Measurements from ENCODE around the gene CCPG1. TPM values are rescaled to one million over a fixed set of nuclear protein-coding genes. Genes with fewer than 3 reads are reported as not detected.
A peak's percentile ranks its signal among the peaks of the same experiment; 100 is the strongest.
"Not testable (repeated sequence)": the region's sequence is repeated elsewhere in the genome, so short reads cannot be mapped to it uniquely, and the experiment has no call there.

CCPG1 gene
- total and polyA plus RNA-seq, 5 donors: 33.6 to 105 (median 75.7) TPM

- H3K4me3 ChIP-seq (ENCODE audit: low read length); H3K27me3 ChIP-seq (ENCODE audit: control insufficient read depth, insufficient read depth); H3K4me1 ChIP-seq (ENCODE audit: control insufficient read depth, insufficient read depth, low read length); ATAC-seq; H3K27ac ChIP-seq (ENCODE audit: low read length); DNase-seq; intact Hi-C loops (cut with DNase I); H3K9me3 ChIP-seq (ENCODE audit: control insufficient read depth, low read length): not testable (repeated sequence)
- WGBS: 80% methylated on average over 8 of the region's 8 CpGs
Measured at GRCh38 chr15:55417678-55418077, 9.5 kb upstream of the CCPG1 start.

- H3K4me1 ChIP-seq (ENCODE audit: control insufficient read depth, insufficient read depth, low read length); intact Hi-C loops (cut with DNase I); H3K27me3 ChIP-seq (ENCODE audit: control insufficient read depth, insufficient read depth); DNase-seq; H3K27ac ChIP-seq (ENCODE audit: low read length); ATAC-seq; H3K9me3 ChIP-seq (ENCODE audit: control insufficient read depth, low read length): not testable (repeated sequence)
- peak overlapping the region; percentile 89 for H3K4me3 ChIP-seq (ENCODE audit: low read length)
- WGBS: 65% methylated on average over 14 of the region's 14 CpGs
Measured at GRCh38 chr15:55408976-55409375, 817 bp upstream of the CCPG1 start.

- WGBS: 1% methylated on average over 20 of the region's 20 CpGs
- peak overlapping the region; percentile 89 for H3K4me3 ChIP-seq (ENCODE audit: low read length)
- peak in 1 of 2 donors; percentile 4 for ATAC-seq
- H3K27me3 ChIP-seq (ENCODE audit: control insufficient read depth, insufficient read depth): no peaks in the 10 kb centered on the region
- H3K4me1 ChIP-seq (ENCODE audit: control insufficient read depth, insufficient read depth, low read length): no peaks in the 10 kb centered on the region
- intact Hi-C loops (cut with DNase I): no loop called here
- H3K27ac ChIP-seq (ENCODE audit: low read length): peak overlapping the region; percentile 94
- H3K9me3 ChIP-seq (ENCODE audit: control insufficient read depth, low read length): no peaks in the 10 kb centered on the region
- no peak for DNase-seq
Measured at GRCh38 chr15:55407498-55408011, 604 bp downstream of the CCPG1 start.

- Histone ChIP-seq H3K4me1 (ENCODE audit: control insufficient read depth, insufficient read depth, low read length) (no peaks in the 10 kb centered on the region), H3K27me3 (ENCODE audit: control insufficient read depth, insufficient read depth) (no peaks in the 10 kb centered on the region), H3K4me3 (ENCODE audit: low read length) (no peak overlapping the region), H3K9me3 (ENCODE audit: control insufficient read depth, low read length) (no peaks in the 10 kb centered on the region), H3K27ac (ENCODE audit: low read length) (no peak overlapping the region)
- intact Hi-C loops (cut with DNase I): no loop called here
- no peak for DNase-seq
- no peak for ATAC-seq
Measured at GRCh38 chr15:55403531-55403930, 4.6 kb downstream of the CCPG1 start.

- Histone ChIP-seq H3K9me3 (ENCODE audit: control insufficient read depth, low read length) (no peaks in the 10 kb centered on the region), H3K27ac (ENCODE audit: low read length) (no peak overlapping the region), H3K27me3 (ENCODE audit: control insufficient read depth, insufficient read depth) (no peaks in the 10 kb centered on the region), H3K4me3 (ENCODE audit: low read length) (no peak overlapping the region), H3K4me1 (ENCODE audit: control insufficient read depth, insufficient read depth, low read length) (no peaks in the 10 kb centered on the region)
- ATAC-seq (no peak), DNase-seq (no peak)
- intact Hi-C loops (cut with DNase I): no loop called here
Measured at GRCh38 chr15:55402707-55403106, 5.5 kb downstream of the CCPG1 start.

GRCh38 chr15:55401786-55402246, 6.3 kb downstream of the CCPG1 start:
- Histone ChIP-seq H3K9me3 (ENCODE audit: control insufficient read depth, low read length) (no peaks in the 10 kb centered on the region), H3K4me1 (ENCODE audit: control insufficient read depth, insufficient read depth, low read length) (no peaks in the 10 kb centered on the region), H3K4me3 (ENCODE audit: low read length) (no peak overlapping the region), H3K27ac (ENCODE audit: low read length) (no peak overlapping the region), H3K27me3 (ENCODE audit: control insufficient read depth, insufficient read depth) (no peaks in the 10 kb centered on the region)
- 66% methylated on average over 1 of the region's 1 CpG for WGBS
- no peak for ATAC-seq
- intact Hi-C loops (cut with DNase I): no loop called here
- DNase-seq: no peak

GRCh38 chr15:55400050-55400449, 8.1 kb downstream of the CCPG1 start:
- H3K9me3 ChIP-seq (ENCODE audit: control insufficient read depth, low read length); intact Hi-C loops (cut with DNase I); H3K4me1 ChIP-seq (ENCODE audit: control insufficient read depth, insufficient read depth, low read length); H3K27me3 ChIP-seq (ENCODE audit: control insufficient read depth, insufficient read depth); DNase-seq; H3K27ac ChIP-seq (ENCODE audit: low read length); H3K4me3 ChIP-seq (ENCODE audit: low read length); ATAC-seq: not testable (repeated sequence)
- WGBS: 97% methylated on average over 8 of the region's 8 CpGs

GRCh38 chr15:55398243-55398642, 9.9 kb downstream of the CCPG1 start:
- ATAC-seq: no peak
- H3K4me3 ChIP-seq (ENCODE audit: low read length): no peak overlapping the region
- WGBS: 93% methylated on average over 5 of the region's 5 CpGs
- H3K27ac ChIP-seq (ENCODE audit: low read length): no peak overlapping the region
- no peak for DNase-seq
- no peaks in the 10 kb centered on the region for H3K27me3 ChIP-seq (ENCODE audit: control insufficient read depth, insufficient read depth)
- intact Hi-C loops (cut with DNase I): no loop called here
- H3K9me3 ChIP-seq (ENCODE audit: control insufficient read depth, low read length): no peaks in the 10 kb centered on the region
- H3K4me1 ChIP-seq (ENCODE audit: control insufficient read depth, insufficient read depth, low read length): peaks cover 2% of the 10 kb centered on the region

- no peaks in the 10 kb centered on the region for H3K9me3 ChIP-seq (ENCODE audit: control insufficient read depth, low read length)
- H3K27ac ChIP-seq (ENCODE audit: low read length): no peak overlapping the region
- no peak overlapping the region for H3K4me3 ChIP-seq (ENCODE audit: low read length)
- ATAC-seq: no peak
- peaks cover 2% of the 10 kb centered on the region for H3K4me1 ChIP-seq (ENCODE audit: control insufficient read depth, insufficient read depth, low read length)
- WGBS: 95% methylated on average over 1 of the region's 1 CpG
- DNase-seq: no peak
- H3K27me3 ChIP-seq (ENCODE audit: control insufficient read depth, insufficient read depth): no peaks in the 10 kb centered on the region
- intact Hi-C loops (cut with DNase I): no loop called here
Measured at GRCh38 chr15:55394694-55395093, 13.5 kb downstream of the CCPG1 start.

- no peak for ATAC-seq
- no peak for DNase-seq
- Histone ChIP-seq H3K4me1 (ENCODE audit: control insufficient read depth, insufficient read depth, low read length) (peaks cover 2% of the 10 kb centered on the region), H3K27me3 (ENCODE audit: control insufficient read depth, insufficient read depth) (no peaks in the 10 kb centered on the region), H3K4me3 (ENCODE audit: low read length) (no peak overlapping the region), H3K27ac (ENCODE audit: low read length) (no peak overlapping the region), H3K9me3 (ENCODE audit: control insufficient read depth, low read length) (no peaks in the 10 kb centered on the region)
- intact Hi-C loops (cut with DNase I): no loop called here
Measured at GRCh38 chr15:55389264-55389607, 18.9 kb downstream of the CCPG1 start.

- intact Hi-C loops (cut with DNase I): no loop called here
- Histone ChIP-seq H3K4me3 (ENCODE audit: low read length) (no peak overlapping the region), H3K27me3 (ENCODE audit: control insufficient read depth, insufficient read depth) (no peaks in the 10 kb centered on the region), H3K9me3 (ENCODE audit: control insufficient read depth, low read length) (no peaks in the 10 kb centered on the region), H3K4me1 (ENCODE audit: control insufficient read depth, insufficient read depth, low read length) (no peaks in the 10 kb centered on the region), H3K27ac (ENCODE audit: low read length) (no peak overlapping the region)
- DNase-seq (no peak), ATAC-seq (no peak)
Measured at GRCh38 chr15:55387027-55387426, 21.1 kb downstream of the CCPG1 start.

GRCh38 chr15:55383687-55384086, 24.5 kb downstream of the CCPG1 start:
- Histone ChIP-seq H3K27me3 (ENCODE audit: control insufficient read depth, insufficient read depth) (no peaks in the 10 kb centered on the region), H3K4me1 (ENCODE audit: control insufficient read depth, insufficient read depth, low read length) (no peaks in the 10 kb centered on the region), H3K9me3 (ENCODE audit: control insufficient read depth, low read length) (no peaks in the 10 kb centered on the region), H3K4me3 (ENCODE audit: low read length) (no peak overlapping the region), H3K27ac (ENCODE audit: low read length) (no peak overlapping the region)
- ATAC-seq (no peak), DNase-seq (no peak)
- intact Hi-C loops (cut with DNase I): no loop called here
- 98% methylated on average over 2 of the region's 2 CpGs for WGBS
